GM12892 (cell line): Measurements from ENCODE around the gene BPIFB3.
"Not testable (repeated sequence)": the region's sequence is repeated elsewhere in the genome, so short reads cannot be mapped to it uniquely, and the experiment has no call there.

Source experiments
- DNase-seq: peaks from one replicate; pipeline ENCODE4 v3.0.0; 2011; ENCODE audit not compliant: insufficient read length
- FAIRE-seq: peaks from 2 replicates; lab custom pipeline; 2011; peaks lifted over from hg19 to GRCh38; lab: Jason Lieb, UNC
- POLR2A ChIP-seq: IDR thresholded peaks from 2 replicates; pipeline ENCODE4 v1.6.1; 2011; ENCODE audit warnings: low read depth, low read length, control low read depth
- POLR2AphosphoS5 ChIP-seq: IDR thresholded peaks from 2 replicates; pipeline ENCODE4 v1.6.1; 2011; ENCODE audit warnings: low read depth, low read length, control low read depth
- TAF1 ChIP-seq: IDR thresholded peaks from 2 replicates; pipeline ENCODE4 v1.6.1; 2011; ENCODE audit warnings: low read depth, mild to moderate bottlenecking, control low read depth, low read length, borderline replicate concordance

Gene BPIFB3

DNA sequence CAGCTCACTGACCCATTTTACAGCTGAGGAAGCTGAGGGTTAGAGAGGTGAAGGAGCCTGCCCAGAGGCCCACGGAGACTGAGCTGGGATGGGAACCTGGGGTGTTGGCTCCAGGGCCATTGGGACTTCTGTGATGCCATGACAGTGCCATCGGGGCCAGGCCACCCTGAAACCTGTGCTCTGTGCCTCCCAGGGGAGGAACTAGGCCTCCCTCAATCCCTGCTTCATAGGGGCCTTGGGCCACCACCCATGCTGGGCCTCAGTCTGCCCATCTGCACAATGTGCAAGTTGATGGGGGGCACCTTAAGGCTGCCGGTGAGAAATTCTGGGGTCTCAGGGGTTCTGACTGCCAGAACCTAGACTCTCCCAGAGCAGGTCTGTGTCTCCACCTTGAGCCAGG is 50.6 kb downstream of the BPIFB3 start:
- DNase-seq (no peak), FAIRE-seq (no peak)
- TF ChIP-seq POLR2A, result no peak
- TF ChIP-seq POLR2AphosphoS5, result no peak
- no peak for TF ChIP-seq TAF1

DNA sequence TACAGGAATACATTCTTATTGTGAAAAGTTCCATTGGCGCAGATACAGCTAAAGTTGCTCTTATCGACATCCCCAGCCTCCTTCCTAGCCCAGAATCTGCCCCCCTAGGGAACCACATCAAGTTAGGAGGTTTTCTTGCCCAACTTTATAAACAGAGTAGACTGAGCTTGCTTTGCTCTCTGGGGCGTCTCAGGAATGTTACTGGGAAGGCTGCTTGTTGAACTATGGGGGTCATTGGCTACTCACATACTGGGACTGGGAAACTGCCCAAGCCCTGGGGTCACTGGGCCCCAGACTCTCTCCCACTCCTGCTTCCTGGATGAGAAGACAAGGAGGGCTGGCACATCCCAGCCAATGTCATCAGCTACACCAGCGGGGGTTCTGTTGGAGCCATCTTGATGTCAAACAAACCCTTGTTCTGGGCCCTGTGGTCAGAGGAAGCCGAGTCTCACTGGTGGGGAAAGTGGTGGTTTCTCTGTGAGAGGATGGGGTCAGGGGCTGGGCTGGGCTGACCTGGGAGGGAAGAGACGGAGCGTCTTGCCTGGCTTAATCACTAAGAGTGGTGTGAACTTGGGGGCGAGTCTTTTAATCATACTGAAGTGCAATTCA is 51.7 kb downstream of the BPIFB3 start:
- FAIRE-seq (no peak), DNase-seq (no peak)
- TF ChIP-seq POLR2AphosphoS5 (no peak), POLR2A (no peak), TAF1 (no peak)

DNA sequence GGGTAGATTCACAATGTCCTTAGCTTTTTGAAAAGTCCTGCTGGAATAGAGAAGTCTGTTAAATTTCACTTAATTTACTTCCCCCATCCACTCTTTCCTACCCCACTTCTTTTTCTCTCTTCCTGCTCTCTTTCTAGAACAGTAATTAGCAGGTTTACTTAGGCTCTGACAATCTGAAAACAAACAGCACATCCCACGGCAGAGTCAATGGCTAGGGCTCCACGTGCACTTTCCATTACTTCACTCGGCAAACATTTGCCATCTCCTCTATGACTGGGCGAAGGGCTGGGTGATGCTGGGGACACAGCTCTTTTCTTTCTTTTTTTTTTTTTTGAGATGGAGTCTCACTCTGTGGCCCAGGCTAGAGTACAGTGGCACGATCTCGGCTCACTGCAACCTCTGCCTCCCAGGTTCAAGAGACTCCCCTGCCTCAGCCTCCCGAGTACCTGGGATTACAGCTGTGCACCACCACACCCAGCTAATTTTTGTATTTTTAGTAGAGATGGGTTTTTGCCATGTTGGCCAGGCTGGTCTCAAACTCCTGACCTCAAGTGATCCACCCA is 52.4 kb downstream of the BPIFB3 start:
- DNase-seq, result not testable (repeated sequence)

DNA sequence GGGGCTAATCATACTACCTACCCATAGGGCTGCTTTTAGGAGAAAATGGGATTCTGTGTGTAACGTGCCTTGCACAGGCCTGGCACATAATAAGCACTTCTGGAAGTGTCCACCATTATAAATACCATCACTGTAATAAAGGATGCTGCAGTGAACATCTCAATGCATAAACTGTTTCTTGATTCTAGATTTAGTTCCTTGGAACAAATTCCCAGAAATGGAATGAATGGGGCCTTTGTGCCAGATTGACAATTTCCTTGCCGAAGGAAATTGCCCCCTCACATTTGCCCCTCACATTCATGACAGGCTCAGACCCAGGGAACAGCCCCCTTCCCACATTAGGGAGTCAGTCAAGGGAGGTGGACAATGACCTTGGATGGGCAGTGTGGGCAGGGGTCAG is 55.0 kb downstream of the BPIFB3 start:
- no peak for FAIRE-seq
- DNase-seq, result no peak
- TF ChIP-seq TAF1, result no peak
- no peak for TF ChIP-seq POLR2AphosphoS5
- TF ChIP-seq POLR2A, result no peak

More for the DNA sequence above, 52.4 kb downstream of the BPIFB3 start:
- not testable (repeated sequence) for FAIRE-seq

DNA sequence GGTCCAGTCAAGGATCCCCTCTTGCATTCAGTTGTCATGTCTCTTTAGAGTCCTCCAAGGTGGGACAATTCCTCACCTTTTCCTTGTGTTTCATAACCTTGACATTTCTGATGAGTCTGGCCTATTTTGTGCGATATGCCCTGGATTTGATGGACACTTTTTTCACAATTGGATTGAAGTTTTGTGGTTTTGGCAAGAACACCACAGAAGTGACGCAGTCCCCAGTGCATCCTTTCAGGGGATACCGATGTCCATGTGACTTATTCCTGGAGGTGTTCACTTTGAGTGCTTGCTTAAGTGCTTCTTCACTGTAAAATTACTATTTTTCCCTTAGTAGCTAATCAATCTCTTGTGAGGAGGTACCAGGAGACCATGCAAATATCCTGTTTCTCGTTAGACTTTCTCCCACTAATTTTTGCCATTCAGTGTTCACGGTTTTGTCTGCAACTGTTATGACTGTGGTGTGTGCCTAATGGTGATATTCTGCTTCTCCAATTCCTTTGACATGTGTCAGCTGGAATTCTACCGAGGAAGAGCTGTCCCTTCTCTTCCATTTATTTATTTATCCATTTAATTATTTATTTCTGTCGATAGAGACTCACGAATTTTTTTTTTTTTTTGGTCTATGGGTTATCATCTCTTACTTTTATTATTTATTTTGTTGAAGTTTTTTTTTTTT is 56.6 kb downstream of the BPIFB3 start:
- TF ChIP-seq POLR2AphosphoS5, result no peak
- no peak for TF ChIP-seq POLR2A
- TF ChIP-seq TAF1, result no peak
- DNase-seq (no peak), FAIRE-seq (no peak)

DNA sequence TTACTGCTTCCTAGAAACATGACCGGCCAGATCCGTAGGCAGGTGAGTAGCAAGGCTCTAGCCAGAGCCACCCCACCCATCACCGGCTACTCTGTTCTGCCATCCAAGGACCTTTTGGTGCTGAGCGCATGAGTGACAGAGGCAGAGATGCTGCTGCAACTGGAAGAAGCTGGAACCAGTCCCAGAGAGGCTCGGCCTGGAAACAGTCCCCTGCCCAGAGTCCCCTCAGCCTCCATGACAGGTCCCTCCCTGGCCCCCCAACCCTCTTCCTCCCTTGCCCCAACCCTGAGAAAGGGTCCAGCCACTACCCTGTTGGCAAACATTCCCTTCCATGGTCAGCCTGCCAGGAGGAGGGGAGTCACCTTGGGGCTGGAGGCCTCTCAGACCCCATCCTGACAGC is 57.6 kb downstream of the BPIFB3 start:
- FAIRE-seq, result no peak
- no peak for TF ChIP-seq TAF1
- TF ChIP-seq POLR2AphosphoS5, result no peak
- TF ChIP-seq POLR2A, result no peak
- no peak for DNase-seq

DNA sequence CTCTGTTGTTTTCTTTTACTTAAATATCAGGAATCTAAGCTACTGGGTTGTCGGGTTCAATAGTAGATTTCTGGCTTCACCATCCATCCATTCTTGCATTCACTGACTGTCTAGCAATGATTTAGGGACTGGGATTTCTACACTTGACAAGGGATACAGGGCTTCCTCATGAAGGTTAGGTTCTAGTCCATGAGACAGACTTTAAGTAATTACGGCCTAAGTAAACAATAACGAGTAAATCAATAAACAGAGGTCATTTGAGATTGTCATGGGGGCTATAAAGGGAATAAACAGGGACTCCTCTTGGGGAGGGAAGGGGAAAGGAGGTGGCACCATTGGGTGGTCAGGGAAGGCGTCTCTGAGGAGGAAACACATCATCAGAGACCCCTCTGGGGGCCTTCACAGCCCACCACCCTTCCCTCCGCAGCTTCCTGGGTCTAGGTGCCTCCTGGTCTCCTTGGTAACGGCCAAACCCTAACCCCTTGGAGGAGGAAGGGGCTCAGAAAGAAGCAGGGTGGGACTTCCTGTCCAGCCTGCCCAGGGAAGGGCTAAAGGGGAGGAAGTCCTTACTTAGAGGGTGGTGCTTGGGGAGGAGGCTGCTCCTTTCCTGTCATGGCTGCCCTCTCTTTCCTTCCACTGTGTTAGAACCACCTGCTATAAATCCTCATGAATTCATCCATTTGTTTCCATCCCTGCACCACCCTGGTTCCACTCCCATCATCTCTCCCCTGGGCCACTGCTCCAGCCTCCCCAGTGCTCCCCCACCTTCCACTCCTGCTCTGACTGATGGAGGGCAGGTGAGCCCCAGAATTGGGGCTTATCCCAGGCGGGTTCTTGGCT is 59.1 kb downstream of the BPIFB3 start:
- no peak for DNase-seq
- no peak for FAIRE-seq
- TF ChIP-seq POLR2AphosphoS5, result no peak
- no peak for TF ChIP-seq POLR2A
- TF ChIP-seq TAF1, result no peak

DNA sequence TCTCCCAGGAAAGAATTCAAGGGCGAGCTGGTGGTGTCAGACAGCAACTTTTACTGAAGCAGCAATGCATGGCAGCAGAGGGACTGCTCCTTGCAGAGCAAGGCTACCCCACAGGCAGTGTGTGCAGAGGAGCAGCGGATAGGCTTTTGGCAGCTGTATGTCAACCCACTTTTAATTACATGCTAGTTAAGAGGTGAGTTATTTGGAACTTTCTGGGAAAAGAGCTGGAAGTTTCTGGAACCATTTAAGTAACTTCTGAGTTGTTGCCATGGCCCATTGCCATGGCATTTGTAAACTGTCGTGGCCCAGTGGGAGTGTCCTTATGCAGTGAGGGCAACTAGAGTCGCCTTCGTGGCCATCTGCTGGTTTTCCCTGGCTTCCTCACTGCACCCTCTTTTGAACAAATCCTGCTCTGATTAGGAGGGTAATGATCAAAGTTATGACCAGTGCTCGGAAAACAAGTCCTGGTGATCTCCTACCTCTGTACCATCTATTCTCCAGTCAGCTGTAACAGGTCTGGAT is 59.7 kb downstream of the BPIFB3 start:
- no peak for DNase-seq
- FAIRE-seq, result no peak

DNA sequence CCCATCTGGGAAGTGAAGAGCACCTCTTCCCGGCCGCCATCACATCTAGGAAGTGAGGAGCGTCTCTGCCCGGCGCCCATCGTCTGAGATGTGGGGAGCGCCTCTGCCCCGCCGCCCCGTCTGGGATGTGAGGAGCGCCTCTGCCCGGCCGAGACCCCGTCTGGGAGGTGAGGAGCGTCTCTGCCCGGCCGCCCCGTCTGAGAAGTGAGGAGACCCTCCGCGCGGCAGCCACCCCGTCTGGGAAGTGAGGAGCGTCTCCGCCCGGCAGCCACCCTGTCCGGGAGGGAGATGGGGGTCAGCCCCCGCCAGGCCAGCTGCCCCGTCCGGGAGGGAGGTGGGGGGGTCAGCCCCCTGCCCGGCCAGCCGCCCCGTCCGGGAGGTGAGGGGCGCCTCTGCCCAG is 61.8 kb downstream of the BPIFB3 start:
- not testable (repeated sequence) for FAIRE-seq, DNase-seq

More for the DNA sequence above, 59.7 kb downstream of the BPIFB3 start:
- TF ChIP-seq POLR2A (no peak), POLR2AphosphoS5 (no peak), TAF1 (no peak)

DNA sequence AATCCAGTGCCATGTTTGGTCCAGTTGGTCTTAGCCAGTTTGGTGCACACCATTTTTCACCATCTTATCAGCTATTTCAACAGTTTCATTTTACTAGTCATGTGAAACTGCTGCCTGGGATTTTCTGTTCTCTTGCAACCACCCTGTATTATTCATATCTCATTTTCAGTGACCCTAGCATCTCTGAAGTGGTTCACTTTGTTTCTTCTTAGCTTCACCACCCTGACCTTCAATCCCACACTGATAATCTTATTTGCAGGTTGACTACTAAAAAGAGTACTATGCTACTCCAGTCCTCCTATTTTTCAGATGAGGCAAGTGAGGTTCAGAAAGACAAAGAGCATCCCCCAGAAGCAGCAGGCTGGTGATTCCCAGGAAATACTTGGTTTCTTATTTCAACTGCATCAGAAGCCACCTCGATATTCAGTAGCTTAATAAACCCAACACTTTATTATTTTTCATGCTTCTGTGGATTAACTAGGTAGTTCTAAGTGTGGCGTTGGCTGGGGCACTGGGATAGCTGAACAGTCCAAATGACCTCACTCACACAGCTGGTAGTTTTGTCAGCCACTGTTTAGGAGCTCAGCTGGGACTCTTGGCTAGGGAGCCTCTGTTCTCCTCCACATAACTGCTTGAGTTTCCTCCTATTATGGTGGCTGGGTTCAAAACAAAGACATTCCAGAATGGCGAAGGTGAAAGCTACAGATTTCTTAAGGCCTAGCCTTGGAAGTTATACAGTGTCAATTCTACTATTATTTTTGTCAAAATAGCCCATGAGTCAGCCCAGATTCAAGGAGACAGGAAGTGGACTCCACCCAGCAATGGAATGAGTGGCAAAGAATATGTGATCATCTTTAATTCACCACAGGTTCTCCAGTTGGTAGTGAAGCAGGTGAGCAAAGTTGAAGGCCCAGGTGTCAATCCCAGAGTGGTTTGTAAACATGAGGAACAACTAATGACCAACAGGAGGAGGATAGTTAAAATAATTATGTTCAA is 66.3 kb downstream of the BPIFB3 start:
- DNase-seq (no peak), FAIRE-seq (no peak)
- TF ChIP-seq TAF1, result no peak
- TF ChIP-seq POLR2AphosphoS5, result no peak
- TF ChIP-seq POLR2A, result no peak

DNA sequence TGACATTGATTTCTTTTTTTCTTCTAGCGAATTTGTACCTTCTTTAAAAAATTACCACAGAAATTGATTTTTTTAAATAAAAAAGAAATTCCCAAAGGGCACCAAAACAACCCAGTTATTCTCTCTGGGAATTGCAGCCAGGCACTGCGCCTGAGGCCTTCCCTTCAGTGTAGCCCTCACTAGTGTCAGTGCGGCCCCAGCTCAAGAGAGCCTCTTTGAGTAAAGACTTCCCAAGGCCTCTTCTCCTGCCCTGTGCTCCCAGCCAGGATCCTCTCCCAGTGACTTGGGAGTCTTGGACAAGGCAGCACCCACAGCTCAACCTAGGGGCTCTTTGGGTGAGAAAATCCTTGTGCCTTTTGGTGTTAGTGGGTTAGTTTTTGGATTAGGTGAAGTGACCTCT is 67.2 kb downstream of the BPIFB3 start:
- FAIRE-seq (no peak), DNase-seq (no peak)
- no peak for TF ChIP-seq TAF1
- no peak for TF ChIP-seq POLR2A
- TF ChIP-seq POLR2AphosphoS5, result no peak

DNA sequence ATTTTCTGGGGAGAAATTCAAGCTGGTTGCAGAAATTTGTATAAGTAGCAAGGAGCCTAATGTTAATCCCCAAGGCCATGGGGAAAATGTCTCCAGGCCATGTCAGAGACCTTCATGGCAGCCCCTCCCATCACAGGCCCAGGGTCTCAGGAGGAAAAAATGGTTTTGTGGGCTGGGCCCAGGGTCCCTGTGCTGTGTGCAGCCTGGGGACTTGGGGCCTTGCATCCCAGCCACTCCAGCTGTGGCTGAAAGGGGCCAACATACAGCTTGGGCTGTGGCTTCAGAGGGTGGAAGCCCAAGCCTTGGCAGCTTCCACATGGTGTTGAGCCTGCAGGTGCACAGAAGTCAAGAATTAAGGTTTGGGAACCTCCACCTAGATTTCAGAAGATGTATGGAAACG is 68.6 kb downstream of the BPIFB3 start:
- DNase-seq, FAIRE-seq: not testable (repeated sequence)
